GM06990 (cell line): ENCODE data around the gene COL2A1.

Source experiments
- DNase-seq: peaks from one replicate; pipeline ENCODE4 v3.0.0-alpha.2; 2011; ENCODE audit not compliant: insufficient read length; ENCODE audit errors: extremely low read depth
- H3K27me3 ChIP-seq: replicated peaks from 2 replicates; pipeline ENCODE4 v1.6.0; 2011; ENCODE audit warnings: low read length; ENCODE audit not compliant: control insufficient read depth, insufficient read depth
- H3K36me3 ChIP-seq: 2 replicates; pipeline ENCODE4 v1.5.1; 2011; ENCODE audit warnings: low read length; ENCODE audit not compliant: control insufficient read depth, insufficient read depth
- H3K4me3 ChIP-seq: replicated peaks from 2 replicates; pipeline ENCODE4 v1.5.1; 2011; ENCODE audit warnings: low read depth, mild to moderate bottlenecking, control low read depth, low read length
- TF ChIP-seq, protein P1 (sequence below): IDR thresholded peaks from 2 replicates; pipeline ENCODE4 v1.5.1; 2011; ENCODE audit warnings: low read length, control low read depth, mild to moderate bottlenecking, inconsistent platforms; ENCODE audit not compliant: insufficient read depth, poor library complexity, severe bottlenecking

The COL2A1 gene

DNA sequence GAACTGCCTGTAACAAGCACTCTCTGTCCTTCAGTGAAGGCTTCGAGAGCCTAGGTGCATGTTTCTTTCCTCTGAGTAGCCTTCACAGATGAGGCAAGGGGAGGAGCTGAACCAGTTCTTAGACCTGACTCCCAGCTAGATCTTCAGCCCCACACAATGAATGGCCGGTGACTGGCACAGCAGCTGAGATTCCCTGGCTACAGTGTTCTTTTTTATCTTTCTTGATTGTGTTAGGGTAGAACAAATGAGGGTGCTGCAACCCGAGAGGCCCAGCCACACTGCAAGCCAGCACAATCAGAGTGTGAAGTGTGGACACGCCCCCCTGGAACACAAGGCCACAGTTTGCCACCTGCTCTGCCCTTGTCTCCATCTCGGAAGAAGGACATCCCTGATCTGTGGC, 19.1 kb upstream of the COL2A1 start:
- H3K27me3 ChIP-seq: peaks cover 1% of the 10 kb centered on the region; the same call in 1 of the 2 replicates
- no peaks in the 10 kb centered on the region for H3K36me3 ChIP-seq
- no peak for DNase-seq
- TF ChIP-seq, protein P1, sequence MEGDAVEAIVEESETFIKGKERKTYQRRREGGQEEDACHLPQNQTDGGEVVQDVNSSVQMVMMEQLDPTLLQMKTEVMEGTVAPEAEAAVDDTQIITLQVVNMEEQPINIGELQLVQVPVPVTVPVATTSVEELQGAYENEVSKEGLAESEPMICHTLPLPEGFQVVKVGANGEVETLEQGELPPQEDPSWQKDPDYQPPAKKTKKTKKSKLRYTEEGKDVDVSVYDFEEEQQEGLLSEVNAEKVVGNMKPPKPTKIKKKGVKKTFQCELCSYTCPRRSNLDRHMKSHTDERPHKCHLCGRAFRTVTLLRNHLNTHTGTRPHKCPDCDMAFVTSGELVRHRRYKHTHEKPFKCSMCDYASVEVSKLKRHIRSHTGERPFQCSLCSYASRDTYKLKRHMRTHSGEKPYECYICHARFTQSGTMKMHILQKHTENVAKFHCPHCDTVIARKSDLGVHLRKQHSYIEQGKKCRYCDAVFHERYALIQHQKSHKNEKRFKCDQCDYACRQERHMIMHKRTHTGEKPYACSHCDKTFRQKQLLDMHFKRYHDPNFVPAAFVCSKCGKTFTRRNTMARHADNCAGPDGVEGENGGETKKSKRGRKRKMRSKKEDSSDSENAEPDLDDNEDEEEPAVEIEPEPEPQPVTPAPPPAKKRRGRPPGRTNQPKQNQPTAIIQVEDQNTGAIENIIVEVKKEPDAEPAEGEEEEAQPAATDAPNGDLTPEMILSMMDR: no peak
- H3K4me3 ChIP-seq: no peak overlapping the region

DNA sequence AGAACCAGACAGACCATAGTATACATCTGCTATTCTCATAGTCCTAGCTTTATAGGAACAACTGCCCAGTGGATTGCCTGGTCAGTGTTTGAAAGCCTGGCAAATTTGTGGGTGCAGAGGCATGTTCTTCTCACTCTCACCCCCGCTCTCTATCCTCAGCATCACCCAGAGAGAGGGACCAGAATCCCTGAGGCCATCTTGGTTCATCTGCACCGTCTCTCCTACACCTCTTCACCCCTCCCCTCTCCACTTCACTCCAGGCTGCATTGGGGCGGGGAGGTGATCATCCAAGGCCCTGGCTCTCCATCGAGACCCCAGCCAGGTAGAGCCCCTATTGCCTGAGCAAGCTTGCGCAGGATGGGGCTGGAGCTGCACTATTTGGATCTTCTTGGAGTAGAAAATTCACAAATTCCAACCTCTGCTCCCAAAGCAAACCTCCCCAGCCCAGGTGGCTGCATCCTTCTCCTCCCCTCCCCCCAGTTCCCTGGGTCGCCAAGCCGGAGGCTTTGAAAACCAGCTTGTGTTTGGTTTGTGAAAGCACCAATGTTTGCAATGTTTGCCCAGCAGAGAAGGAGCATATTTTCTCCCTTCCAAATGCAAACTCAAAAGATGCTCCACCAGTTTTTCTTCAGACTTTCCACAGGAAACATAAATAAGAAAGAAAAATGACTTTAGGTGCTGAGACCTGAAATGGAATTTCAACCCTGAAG, 18.6 kb upstream of the COL2A1 start:
- no peak overlapping the region for H3K4me3 ChIP-seq
- TF ChIP-seq, protein P1: no peak
- peaks cover 1% of the 10 kb centered on the region; the same call in 1 of the 2 replicates for H3K27me3 ChIP-seq
- H3K36me3 ChIP-seq: no peaks in the 10 kb centered on the region
- no peak for DNase-seq

DNA sequence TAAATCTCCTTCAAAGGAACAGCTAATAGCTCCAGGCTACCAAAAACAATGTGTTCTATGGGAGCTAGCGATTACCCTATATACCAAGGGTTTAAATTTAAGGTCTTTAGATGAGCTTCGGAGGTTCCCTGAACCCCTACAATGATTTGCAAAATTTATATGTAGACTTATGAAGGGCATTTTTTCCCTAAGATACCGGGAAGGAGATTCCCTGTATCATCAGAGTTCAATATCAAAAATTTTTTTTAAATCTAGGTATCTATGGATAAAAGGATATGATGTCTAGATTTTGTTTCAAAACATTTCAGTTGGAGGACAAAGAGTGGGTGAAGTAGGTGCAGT, 17.9 kb upstream of the COL2A1 start:
- TF ChIP-seq, protein P1: no peak
- Histone ChIP-seq H3K27me3 (peaks cover 1% of the 10 kb centered on the region; the same call in 1 of the 2 replicates), H3K36me3 (no peaks in the 10 kb centered on the region)

DNA sequence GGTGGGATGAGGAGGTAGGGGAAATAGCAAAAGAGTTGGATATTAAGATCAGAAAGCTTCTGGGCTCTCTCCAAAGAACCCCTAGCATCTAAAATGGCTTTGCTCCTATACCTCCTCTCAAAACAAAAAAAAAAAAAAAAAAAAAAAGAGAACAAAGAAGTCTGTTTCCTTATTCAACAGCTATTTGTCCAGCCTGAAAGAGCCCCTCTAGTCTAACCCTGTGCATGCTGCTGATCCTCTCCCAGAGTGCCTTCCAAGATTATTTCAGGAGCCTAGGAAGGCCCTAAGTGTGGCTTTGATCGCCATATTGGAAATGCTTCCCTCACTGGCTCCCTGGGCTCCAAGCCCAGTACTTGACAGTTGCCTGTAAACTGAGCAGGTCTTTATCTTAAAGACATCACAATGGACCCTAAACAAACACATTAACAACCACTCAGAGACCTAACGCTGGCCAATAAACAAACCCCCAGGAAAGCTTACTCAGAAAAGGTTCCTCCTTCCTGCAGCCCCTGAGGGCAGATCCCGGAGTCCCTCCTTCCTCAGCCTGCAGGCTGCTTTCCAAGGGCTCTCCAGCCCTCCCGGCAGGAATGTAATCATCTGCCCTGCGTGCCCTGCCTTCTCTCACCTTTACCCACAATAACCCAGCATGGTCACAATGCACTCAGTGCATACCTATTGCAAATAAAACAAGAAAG, 17.4 kb upstream of the COL2A1 start:
- no peak for DNase-seq
- TF ChIP-seq, protein P1: no peak
- H3K4me3 ChIP-seq: no peak overlapping the region
- peaks cover 1% of the 10 kb centered on the region; the same call in 1 of the 2 replicates for H3K27me3 ChIP-seq
- H3K36me3 ChIP-seq: no peaks in the 10 kb centered on the region

More for the DNA sequence above, 17.9 kb upstream of the COL2A1 start:
- H3K4me3 ChIP-seq: no peak overlapping the region
- no peak for DNase-seq

DNA sequence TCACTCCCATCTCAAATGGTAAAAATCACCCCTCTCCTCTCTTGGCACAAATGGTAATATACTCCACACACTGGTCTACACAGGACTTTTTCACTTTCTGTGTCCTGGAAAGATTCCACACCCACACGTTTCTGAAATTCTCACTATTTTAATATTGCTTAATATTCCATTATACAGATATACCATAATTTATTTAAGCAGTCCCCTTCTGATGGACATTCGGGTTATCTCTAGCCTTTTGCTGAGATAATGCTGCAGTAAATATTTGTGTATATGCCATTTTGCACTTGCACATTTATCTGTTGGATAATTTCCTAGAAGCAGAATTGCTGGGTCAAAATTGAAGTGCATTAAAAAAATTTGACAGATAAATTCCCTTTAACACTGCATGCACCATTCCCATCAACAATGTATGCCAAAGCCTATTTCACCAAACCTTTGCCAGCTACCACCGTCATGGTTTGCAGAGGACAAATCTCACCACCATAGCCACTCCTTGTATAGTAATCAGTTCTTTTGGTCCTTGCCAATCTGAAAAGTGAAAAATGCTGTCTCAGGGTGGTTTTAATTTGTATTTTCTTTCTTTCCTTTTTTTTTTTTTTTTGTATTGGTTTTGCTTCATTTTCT, 15.5 kb upstream of the COL2A1 start:
- no peaks in the 10 kb centered on the region for H3K36me3 ChIP-seq
- no peak for DNase-seq
- TF ChIP-seq, protein P1: no peak
- H3K27me3 ChIP-seq: peaks cover 1% of the 10 kb centered on the region; the same call in 1 of the 2 replicates
- no peak overlapping the region for H3K4me3 ChIP-seq
